ENCODE data around the gene IMP4. TPM values are rescaled to one million over a fixed set of nuclear protein-coding genes. Genes with fewer than 3 reads are reported as not detected.

The IMP4 gene
- total RNA-seq, 4 donors from 2014 or later, result 66.5 to 112 (median 75.2) TPM

DNA sequence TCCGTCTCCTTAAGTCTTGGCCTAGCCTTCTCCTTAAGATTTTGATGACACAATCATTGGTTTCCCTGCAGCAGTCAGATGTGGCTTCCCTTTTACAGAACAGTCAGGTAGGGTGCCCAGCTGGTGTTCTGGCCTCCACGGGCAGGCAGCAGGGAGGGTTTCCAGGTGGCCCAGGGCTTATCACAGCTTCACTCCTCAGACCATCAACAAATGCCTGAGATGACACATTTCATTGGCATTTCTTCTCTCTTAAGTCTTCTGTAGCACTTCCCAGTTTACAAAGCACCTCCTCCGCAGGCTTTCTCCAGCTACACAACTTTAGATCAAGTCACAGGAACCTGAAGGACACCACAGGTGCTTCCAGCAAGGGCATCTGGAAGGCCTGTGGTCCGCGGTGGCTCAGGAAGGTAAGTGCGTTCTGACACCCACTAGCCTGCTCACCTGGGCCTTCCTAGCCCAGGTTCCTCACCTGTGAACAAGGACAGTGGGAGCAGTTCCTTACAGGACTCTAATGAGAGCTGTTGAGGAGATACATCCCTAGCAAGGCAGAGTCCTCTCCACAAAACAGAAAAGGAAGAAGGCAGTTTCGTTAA lies 50.7 kb downstream of the IMP4 start:
- TF ChIP-seq, protein P1, sequence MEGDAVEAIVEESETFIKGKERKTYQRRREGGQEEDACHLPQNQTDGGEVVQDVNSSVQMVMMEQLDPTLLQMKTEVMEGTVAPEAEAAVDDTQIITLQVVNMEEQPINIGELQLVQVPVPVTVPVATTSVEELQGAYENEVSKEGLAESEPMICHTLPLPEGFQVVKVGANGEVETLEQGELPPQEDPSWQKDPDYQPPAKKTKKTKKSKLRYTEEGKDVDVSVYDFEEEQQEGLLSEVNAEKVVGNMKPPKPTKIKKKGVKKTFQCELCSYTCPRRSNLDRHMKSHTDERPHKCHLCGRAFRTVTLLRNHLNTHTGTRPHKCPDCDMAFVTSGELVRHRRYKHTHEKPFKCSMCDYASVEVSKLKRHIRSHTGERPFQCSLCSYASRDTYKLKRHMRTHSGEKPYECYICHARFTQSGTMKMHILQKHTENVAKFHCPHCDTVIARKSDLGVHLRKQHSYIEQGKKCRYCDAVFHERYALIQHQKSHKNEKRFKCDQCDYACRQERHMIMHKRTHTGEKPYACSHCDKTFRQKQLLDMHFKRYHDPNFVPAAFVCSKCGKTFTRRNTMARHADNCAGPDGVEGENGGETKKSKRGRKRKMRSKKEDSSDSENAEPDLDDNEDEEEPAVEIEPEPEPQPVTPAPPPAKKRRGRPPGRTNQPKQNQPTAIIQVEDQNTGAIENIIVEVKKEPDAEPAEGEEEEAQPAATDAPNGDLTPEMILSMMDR (IDR thresholded peaks at IDR 0.05; ENCODE audit: low read depth), result no peak

Small RNAs within 50 kb of the gene (small RNA-seq; reads per million reads assigned to genes)
- not detected for gene AC132479.1

Other genes with a start within 250 kb of the IMP4 start
- not detected for gene POTEF, start 213.7 kb upstream of the IMP4 start, total RNA-seq
- gene CCDC74B, start 197.8 kb upstream of the IMP4 start, total RNA-seq, result 1 to 10 TPM; 1.3 to 2.6 (median 2.1) TPM
- 10 to 100 TPM; 20.9 to 38.2 (median 25.9) TPM for gene SMPD4, start 161.3 kb upstream of the IMP4 start, total RNA-seq
- 100 to 1,000 TPM in 1 of 4 donors, 10 to 100 TPM in 3; 20.7 to 109 (median 93.2) TPM for gene MZT2B, start 160.6 kb upstream of the IMP4 start, total RNA-seq
- not detected for gene TUBA3E, start 144.5 kb upstream of the IMP4 start, total RNA-seq
- gene PTPN18, start 13.2 kb downstream of the IMP4 start, total RNA-seq, result 10 to 100 TPM; 29.2 to 64.3 (median 58.7) TPM
- not detected for gene POTEI, start 166.4 kb downstream of the IMP4 start, total RNA-seq
- gene CFC1B, start 178.3 kb downstream of the IMP4 start, total RNA-seq, result not detected

Data from subcutaneous adipose tissue (tissue), 4 donors.